ENCODE measurements around the gene PSMD14.

Gene PSMD14

DNA sequence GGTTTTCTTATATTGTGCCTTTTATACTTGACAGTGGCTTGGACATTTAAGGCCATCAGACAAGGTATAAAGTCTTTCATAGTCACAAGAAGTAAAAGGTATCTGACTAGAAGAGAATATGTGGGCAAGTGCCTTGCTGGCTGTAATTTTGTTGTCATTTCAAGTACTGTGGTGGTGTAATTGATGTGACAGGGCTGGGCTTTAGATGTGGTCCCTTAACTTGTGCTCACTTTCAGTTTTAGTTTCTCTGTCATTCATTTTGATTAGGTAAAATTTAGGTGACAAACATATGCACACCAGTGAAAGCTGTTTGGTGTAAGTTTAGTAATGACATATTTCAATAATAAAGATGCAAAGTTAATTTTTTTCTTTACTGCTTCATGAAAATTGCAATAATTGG, 76.6 kb downstream of the PSMD14 start:
- DNase-seq (ENCODE audit: low spot score), result no peak

DNA sequence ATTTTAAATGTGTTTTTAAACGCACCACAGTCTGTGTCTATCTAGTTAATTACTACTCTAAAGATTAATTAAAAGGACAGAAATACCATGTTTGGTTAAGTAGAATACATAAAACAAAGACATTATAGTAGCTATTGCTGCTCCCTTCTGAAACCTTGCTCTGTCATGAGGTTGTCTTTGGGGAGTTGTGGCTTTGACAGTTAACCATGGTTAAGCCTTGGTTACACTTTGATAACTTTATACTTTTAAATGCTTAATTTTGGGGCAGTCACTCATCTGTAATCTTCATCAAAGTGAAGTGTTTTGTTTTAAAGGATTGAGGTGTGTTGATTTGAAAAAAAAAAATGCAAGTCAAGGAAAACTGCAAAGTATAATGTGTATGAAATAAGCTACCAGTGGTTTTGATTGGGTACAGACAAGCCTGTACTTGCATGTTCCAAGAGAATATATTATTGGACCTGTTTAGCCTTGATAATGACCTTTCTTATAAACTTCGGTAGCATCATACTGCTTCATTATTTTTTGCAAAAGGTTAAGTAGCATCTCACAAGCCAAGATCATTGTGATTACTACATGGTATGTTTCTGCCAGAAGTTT, 78.1 kb downstream of the PSMD14 start:
- DNase-seq (ENCODE audit: low spot score), result no peak

DNA sequence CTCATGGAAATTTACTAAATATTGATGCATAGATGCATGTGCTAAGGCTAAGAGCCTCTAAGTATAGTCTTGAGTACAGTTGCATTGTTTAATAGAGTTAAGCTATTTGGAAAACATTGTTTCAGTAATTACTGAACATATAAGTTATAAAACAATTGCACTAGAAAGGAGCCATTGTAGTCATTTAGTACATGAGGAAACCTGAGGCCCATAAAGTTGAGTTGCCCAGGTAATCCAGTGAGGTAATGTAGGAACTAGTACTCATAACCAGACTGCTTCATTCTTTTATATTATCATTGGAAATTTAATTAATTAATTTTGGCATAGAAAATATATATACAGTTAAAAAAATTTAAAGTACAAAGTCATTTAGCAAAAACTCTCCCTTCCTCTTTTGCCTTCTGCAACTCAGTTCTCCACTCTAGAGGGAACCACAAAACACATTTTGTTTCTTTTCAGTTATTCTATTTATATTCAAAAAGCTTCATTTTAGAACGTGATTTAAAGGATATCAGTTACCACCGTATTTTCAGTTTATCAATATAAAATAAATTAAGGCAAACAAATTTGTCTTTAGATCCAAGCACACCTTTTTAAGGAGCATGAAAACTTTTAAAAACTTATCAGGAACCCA, 80.0 kb downstream of the PSMD14 start:
- no peak for DNase-seq (ENCODE audit: low spot score)

DNA sequence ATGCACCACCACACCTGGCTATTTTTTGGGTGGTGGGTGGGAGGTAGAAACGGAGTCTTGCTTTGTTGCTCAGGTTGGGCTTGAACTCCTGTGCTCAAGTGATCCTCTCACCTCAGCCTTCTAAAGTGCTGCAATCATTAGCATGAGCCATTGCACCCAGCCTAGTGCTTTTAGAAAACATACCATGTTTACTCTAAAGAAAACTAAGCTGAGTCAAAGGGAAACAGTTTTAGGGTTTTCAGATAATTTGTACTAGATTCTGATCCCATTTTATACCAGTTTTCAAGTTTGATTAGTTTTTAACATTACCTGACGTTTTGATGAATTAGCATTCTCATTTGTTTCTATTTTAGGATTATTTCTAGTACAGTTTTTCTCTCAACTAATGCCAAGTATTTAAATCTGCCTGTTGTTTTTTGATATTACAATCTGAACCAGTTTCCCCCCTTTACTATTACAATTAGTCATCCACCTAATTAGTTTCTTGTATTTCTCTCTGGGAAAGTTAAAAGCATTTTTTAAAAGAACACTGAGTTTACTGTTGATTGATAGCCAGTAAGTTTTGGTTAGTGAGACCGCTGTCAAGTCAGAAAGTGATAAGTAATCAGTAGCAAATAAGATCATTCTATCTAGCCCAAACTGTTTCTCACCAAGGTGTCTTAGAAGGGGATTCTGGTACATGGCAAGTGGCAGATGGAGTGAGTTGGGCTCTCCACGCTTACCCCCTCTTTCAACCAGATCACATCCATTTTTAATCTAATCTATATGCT, 83.7 kb downstream of the PSMD14 start:
- no peak for DNase-seq (ENCODE audit: low spot score)

DNA sequence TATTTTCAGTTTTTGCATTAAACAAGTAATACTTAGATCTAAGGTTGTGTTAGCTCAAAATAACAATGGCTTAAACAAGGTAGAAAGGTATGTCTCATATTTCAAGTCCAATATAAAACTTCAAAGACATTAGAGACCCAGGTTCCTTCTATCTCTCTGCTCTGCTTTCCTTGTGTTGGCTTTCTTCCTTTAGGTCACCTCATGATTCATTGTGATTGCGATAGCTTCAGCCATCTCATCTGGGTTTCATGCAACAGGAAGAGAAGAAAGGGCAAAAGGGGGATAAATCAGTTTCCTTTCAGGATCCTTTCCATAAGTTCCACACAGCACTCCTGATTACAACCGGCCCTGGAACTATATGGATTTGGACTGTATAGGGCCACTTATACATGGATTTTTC, 91.9 kb downstream of the PSMD14 start:
- no peak for DNase-seq (ENCODE audit: low spot score)

DNA sequence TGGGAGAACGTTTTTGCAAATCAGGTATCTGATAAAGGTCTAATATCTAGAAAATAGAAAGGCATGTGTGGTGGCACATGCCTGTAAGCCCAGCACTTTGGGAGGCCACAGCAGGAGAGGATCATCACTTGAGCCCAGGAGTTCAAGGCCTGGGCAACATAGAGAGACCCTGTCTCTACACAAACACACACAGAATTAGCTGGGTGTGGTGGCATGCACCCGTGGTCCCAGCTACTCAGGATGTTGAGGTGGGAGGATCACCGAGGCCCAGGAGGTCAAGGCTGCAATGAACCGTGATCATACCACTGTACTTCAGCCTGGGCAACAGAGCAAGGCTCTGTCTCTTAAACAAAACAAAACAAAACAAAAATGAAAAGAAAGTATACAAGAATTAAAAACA, 94.1 kb downstream of the PSMD14 start:
- no peak for DNase-seq (ENCODE audit: low spot score)

DNA sequence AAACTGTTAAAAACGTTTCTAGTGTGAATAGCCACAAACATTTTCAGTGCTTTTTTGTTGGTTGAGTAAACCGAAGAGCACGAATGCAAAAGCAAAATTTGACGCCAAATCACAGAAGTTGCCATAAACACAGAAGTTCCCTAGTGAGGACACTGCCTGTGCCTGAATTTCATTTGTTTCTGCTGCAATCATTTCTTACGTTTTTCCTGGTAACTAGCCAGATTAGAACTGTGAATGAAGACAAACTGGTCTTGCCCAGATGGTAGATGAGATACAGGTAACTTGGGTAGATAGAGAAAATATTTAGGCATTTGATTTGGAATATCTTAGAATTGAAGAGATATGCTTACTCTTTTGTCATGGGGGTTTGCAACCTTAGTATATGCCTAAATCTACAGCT, 98.1 kb downstream of the PSMD14 start:
- DNase-seq (ENCODE audit: low spot score), result no peak

DNA sequence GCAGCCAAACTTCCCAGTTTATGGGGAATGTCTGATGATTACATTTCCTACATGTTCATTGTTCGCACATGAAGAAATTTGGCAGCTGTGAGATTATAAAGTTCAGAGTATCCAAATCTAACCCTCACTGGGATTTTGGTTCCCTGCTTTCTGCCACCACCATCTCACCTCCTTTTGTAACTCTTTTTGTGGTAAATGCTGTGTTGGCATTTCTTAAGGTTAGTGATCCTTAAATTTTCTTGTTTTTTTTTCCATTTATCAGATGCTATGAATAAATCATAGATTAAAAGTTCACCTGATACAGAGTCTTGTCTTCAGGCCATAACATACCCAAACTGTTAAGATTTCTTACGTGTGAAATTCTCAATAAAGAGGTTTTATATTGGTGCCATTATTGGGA, 99.4 kb downstream of the PSMD14 start:
- no peak for DNase-seq (ENCODE audit: low spot score)

DNA sequence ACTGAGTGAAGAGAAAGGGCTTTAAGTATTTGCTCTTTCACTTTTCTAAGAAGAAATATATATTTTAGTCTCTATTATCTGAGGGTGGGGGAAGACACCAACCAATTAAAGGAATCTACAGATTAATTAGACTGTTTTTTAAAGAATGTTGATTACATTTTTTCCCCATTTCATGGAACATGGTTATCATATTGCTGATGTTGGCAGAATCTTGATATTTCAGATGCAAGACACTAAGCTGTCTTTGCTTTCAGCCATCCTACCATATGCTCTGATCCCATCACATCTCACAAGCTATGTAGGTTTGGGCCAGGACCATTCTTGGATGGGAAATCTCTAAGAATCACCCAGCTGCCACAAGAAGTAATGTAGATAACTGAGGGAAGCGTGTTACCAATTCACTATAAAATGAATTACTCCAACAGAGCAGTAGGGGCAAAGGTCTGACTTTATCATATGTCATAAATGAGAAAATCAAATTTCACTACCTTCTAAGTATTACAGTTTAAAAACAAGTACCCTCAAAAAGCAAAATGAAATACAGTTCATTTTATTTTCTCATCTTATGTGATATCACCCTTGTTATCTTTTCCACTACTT, 101.2 kb downstream of the PSMD14 start:
- no peak for DNase-seq (ENCODE audit: low spot score)

DNA sequence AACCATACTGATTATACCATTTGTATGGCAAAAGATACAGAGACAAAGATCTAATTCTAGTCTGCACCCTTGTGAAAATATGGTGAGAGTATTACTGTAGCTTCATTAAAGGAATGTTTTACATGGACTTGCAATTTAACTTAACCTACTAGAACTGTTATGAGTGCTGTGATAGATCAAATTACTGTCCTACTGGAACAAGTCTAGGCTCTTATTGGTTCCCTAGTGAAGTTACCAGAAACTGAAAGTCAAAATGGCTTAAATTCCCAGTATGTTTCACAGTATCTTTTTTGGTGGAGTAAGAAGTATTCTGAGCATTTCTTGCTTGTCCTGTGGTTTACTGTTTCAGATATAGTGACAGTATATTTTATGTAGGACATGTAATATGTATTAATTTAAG, 104.1 kb downstream of the PSMD14 start:
- DNase-seq (ENCODE audit: low spot score), result no peak

DNA sequence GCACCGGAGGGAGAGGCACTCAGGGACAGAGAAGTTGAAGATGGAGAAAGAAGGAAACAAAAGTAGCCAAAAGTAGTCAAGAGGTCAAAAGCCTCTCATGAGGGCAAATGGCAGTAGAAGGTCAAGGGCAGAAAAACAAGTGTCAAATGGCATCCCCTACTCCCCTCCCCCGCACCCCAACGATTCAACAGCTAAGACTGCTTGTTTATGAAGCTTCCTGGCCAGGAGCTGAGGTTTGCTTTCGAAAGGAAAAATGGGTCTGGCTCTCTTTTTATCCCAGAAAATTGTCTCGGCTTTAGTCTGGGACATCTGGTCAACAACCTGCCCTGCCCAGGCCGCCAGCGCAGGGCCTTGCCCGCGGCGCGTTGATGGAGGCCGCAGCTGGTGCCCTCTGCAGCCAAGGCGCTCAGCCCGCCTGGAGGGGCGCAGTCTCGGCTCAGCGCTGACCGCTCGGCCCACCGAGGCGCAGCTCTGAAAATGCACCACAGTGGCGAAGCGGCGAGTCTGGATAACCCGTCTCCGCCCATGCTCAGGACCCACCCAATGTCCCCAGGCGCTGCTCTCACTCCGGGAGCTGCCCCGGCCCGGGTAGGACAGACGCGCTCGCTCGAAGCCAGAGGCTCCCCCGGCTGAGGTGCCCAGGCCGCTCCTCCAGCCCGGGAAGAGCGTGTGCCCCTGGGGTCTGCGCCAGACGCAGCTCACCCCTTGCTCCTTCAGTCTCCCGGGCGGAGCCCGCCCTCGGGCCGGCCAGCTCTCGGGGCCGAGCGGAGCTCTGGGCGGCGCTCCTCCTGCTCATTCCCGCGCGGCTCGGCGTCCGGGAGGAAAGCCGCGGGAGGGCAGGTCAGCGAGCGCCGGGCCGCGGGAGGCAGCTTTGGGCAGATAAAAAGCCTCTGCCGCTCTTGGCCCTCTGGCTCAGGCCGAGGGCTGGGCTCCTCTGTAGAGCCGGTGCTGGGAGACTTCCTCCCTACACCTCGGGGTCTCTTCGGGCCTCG, 106.1 kb downstream of the PSMD14 start:
- peak; percentile 44 for DNase-seq (ENCODE audit: low spot score)

DNA sequence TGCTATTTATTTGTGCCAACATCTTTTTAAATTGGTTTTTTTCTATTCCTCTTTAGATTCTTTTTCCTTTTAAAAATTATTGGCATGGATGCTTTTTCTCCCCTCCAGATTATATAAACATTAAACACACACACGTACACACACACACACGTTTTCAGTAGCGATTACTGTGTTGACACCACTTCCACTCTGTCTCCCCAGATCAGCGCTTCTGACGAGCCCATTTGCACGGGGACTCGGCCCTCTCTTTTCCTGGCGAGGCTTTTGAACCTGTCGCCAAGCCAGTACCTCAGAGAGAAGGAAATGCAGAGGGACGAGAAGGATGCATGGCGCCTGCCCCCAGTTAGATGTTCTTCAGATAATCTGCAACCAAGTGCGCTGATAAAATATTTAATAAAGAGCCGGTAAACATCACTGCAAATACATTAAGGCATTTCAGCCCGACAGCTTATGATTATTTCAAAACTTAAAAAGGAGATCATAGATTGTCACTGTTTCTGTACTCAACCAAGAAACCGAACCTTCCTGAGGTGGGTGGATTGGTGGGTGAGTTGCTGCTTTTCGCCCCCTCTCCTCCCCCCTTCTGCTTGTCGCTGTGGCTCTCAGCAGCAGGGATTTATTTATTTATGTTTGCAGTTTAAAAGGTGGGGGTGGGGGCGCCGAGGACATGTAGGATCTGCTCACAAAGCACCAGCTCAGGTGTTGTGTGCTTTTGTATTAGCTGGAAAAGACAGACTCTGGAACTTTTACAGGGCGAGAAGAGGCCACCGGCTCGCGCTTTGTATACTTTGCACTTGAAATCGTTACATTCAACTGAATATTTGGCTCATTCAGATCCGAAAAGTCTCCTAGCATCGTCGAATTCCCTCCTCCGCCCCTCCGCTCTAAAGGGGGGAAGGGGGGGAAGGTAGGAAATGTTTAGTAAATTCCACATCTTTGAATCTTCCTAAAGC, 107.1 kb downstream of the PSMD14 start:
- no peak for DNase-seq (ENCODE audit: low spot score)

DNA sequence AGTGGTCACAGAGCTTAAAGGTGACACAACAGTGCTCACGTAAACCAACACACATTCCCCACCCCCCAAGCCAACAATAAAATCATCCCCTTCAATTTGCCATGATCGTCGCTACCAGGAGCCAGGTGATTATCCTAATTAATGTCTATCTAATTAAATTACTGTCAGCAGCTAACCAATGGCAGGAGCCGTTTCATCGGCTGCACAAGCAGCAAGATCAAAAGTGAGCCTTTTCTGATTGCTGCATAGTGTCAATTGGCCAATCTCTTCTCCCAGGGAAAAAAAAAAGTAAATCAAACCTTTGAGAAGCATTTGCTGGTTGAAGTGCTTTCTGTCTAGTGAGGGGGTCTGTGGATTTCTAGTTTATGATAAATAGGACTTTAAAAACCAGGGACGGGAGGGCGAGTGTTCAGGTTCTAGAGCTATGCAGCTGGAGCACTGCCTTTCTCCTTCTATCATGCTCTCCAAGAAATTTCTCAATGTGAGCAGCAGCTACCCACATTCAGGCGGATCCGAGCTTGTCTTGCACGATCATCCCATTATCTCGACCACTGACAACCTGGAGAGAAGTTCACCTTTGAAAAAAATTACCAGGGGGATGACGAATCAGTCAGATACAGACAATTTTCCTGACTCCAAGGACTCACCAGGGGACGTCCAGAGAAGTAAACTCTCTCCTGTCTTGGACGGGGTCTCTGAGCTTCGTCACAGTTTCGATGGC, 107.9 kb downstream of the PSMD14 start, which contains the start of gene TBR1:
TSS of gene TBR1 (plus strand) at position 311 of the 721 bp plus-strand sequence. CDS start at position 425, 114 bp downstream.
- no peak for DNase-seq (ENCODE audit: low spot score)

DNA sequence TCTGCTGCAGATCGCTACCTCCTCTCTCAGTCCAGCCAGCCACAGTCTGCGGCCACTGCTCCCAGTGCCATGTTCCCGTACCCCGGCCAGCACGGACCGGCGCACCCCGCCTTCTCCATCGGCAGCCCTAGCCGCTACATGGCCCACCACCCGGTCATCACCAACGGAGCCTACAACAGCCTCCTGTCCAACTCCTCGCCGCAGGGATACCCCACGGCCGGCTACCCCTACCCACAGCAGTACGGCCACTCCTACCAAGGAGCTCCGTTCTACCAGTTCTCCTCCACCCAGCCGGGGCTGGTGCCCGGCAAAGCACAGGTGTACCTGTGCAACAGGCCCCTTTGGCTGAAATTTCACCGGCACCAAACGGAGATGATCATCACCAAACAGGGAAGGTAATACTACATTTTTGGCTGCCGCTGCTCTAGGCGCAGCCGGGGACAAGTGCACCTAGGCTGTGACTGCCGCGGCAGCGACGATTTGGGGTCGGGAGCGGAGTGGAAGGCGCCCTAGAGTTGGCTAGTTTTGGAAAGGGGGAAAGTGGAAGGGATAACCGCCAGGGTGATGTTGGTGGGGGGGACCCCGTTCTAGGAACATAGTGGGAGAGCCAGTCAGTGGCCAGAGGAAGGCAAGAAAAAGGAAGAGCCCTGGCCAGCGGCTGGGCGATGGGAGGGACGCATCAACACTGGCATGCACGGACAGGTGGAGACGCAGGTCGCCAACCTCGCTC, 108.6 kb downstream of the PSMD14 start:
- no peak for DNase-seq (ENCODE audit: low spot score)

DNA sequence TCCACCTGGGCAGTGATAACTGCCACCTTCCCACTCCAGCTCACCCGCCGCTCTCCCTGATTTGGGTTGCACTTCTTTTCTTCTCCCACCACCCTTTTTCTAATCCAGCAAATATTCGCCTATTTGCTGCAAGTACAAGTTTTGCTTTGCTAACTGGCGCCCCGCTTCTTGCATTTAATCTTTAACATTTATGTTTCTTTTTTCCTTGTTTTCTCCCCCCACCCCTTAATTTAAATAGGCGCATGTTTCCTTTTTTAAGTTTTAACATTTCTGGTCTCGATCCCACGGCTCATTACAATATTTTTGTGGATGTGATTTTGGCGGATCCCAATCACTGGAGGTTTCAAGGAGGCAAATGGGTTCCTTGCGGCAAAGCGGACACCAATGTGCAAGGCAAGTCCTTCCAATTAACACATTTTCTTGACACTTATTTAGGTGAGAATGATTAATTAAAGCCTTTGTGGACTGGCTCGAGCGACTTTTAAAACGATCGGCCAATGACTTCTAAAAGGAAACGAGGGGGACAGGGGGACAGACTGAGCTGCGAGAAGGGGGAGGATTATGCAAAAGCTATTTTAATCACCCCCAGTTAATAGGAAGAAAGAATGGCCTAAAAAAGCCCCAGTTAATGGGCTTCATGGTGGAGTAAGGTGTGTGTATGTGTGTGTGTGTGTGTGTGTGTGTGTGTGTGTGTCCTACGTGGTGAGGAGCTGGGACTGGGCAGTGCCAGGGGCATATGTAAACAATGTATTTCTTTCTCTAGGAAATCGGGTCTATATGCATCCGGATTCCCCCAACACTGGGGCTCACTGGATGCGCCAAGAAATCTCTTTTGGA, 109.4 kb downstream of the PSMD14 start:
- no peak for DNase-seq (ENCODE audit: low spot score)

DNA sequence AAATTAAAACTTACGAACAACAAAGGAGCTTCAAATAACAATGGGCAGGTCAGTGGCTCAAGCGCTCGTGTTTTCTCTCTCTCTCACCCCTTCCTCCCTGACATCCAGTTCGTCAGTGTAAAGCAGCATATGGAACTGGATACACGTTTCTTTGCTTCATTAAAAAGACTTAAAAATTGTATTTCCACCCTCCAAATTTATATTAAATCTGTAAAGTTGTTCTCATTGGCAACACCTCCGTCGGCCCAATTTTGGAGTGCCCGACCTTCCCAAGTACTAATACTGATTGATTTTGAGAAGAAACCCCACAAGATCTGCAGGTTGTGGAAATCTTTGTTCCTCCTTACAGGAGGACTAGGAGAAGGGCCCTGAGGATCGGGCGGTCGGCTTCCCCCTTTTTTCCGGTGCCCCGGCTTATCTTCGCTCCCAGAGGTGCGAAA, 110.1 kb downstream of the PSMD14 start:
- DNase-seq (ENCODE audit: low spot score), result no peak

DNA sequence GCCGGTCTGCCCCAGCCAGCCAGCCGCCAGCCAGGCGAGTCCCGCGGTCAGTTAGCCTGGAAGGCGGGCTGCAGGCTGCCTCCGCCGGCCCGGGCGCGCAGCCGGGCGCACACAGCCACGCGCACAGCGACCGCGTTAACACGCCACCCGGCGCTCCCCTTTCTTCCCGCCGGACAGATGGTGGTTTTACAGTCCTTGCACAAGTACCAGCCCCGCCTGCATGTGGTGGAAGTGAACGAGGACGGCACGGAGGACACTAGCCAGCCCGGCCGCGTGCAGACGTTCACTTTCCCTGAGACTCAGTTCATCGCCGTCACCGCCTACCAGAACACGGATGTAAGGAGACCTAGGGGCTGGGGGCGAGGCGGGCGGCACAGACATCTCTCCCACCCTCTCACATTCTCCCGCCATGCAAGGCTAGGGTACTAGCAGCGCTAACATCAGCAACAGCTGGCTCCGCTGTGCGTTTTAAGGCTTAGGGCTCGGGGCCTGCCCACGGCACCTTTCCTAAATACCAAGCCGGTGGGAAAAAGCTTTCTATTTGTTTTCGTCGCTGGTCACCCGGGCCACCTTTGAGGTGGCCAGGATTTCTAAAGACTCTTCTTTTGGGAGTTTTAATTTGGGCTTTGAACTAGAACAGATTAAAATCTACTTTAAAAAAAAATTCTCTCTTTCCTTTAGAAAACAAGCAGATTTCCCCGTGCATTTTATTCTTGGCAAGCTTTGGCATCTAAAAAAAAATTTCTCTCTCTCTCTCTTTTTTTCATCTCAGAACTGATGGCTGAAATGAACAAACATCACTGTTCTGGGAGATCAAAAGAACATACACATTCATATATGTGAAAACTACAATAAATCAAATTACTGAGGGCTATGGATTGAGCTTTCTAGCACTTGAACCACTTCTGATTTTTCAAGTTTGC, 110.8 kb downstream of the PSMD14 start:
- no peak for DNase-seq (ENCODE audit: low spot score)

Data from LoVo (cell line).